ENCODE measurements around the gene LAMC1. TPM values are rescaled to one million over a fixed set of nuclear protein-coding genes. Genes with fewer than 3 reads are reported as not detected.
A peak's percentile ranks its signal among the peaks of the same experiment; 100 is the strongest.

Gene LAMC1
- polyA plus RNA-seq (2014; cell fraction: cytosol; rRNA removed) = 29.2 and 43.0 TPM in 2 replicates
- 20.5 and 31.3 TPM in 2 replicates for polyA plus RNA-seq (2014; cell fraction: nucleus; rRNA removed)

DNA sequence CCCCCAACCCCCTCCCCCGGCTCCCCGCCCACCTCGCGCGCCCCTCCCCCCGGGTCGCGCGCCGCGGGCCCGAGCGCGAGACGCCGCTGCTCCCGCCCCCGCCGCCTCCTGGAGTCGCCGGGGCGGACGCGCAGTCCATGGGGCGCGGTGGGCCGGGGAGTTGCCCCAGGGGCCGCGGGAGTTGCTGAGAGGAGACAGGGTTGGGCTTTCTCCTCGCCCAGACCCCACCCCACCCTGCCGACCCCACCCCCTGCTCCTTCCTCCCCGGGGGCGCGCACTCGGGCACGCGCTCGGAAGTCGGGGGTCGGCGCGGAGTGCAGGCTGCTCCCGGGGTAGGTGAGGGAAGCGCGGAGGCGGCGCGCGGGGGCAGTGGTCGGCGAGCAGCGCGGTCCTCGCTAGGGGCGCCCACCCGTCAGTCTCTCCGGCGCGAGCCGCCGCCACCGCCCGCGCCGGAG lies at the start of gene LAMC1:
TSS of gene LAMC1 (plus strand) at position 275 of the 455 bp plus-strand sequence. CDS start 297 bp downstream, outside the sequence.
- DNase-seq (ENCODE audit: low spot score) = peak; percentile 92

GRCh38 chr1:182974506-182975191 lies 48.6 kb upstream of the LAMC1 start:
- DNase-seq (ENCODE audit: low spot score) = no peak

GRCh38 chr1:182977480-182977879 lies 45.7 kb upstream of the LAMC1 start:
- no peak for DNase-seq (ENCODE audit: low spot score)

DNA sequence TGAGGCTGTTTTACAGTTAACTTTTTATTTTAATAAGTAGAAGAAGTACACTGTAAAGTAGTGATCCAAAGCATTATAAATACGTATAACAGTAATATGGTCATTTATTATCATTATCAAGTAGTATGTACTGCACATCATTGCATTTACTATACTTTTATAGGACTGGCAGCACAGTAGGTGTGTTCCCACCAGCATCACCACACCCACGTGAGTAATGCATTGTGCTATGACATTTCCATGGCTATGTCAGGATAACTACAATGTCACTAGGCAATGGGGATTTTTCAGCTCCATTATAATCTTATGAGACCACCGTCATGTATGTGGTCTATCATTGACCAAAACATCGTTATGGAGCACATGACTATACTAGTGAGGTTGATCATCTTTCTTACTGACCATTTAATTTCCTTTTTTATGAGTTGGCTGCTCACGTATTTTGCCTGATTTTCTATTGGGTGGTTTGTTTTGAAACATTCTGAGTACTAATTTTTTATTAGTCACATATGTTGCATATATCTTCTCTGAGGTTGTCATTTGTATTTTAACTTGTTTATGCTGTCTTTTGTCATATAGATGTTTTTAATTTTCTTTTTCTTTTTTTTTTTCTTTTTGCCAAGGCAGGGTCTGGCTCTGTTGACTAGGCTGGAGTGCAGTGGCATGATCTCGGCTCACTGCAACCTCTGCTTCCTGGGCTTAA lies 44.9 kb upstream of the LAMC1 start:
- DNase-seq (ENCODE audit: low spot score) = no peak

GRCh38 chr1:182984138-182984537 lies 39.1 kb upstream of the LAMC1 start:
- no peak for DNase-seq (ENCODE audit: low spot score)

GRCh38 chr1:182984621-182985020 lies 38.6 kb upstream of the LAMC1 start:
- DNase-seq (ENCODE audit: low spot score) = no peak

DNA sequence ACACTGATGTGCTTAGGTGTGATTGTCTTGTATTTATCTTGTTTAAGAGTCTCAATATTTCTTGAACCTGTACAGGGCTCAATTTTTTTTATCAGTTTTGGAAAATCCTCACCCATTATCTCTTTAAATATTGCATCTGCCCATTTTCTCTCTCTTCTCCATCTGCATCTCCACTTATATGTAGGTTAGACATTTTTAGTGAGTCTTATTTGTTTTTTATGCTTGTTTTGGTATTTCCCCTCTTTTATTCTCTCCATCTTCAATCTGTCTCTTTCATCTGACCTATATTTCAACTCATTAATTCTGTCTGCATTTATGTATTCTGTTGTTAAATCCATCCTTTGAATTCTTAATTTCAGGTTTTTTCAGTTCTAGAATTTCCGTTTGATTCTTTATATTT lies 37.3 kb upstream of the LAMC1 start:
- DNase-seq (ENCODE audit: low spot score) = no peak

GRCh38 chr1:182990413-182991144 lies 32.6 kb upstream of the LAMC1 start:
- DNase-seq (ENCODE audit: low spot score) = no peak

DNA sequence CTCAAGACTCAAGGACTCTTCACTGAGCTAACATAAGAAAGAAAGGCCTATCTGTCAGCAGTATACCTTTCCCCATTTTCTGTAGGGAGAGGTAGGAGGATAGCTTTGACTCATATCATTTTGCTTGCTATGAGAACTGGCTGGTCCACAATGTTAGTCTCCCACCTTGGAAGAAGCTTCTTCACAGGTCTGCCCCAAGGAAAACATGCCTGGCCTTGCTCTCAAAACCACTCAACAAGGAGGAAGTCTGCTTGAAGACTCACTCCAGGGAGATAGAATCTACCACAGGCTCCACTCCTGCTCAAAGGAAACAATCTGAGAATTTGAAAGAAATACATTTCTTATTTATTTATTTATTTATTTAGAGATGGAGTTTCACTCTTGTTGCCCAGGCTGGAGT lies 29.5 kb upstream of the LAMC1 start:
- no peak for DNase-seq (ENCODE audit: low spot score)

GRCh38 chr1:182995894-182996293 lies 27.3 kb upstream of the LAMC1 start:
- peak; percentile 11 for DNase-seq (ENCODE audit: low spot score)

DNA sequence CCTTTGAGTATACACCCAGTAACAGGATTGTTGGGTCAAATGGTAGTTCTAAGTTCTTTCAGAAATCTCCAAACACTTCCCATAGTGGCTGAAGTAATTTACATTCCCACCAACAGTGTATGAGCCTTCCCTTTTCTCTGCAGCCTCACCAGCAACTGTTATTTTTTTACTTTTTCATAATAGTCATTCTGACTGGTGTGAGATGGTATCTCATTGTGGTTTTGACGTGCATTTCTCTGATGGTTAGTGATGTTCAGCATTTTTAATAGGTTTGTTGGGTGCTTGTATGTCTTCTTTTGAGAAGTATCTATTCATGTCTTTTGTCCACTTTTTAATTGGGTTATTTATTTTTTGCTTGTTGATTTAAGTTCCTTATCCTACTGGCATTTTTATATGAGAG lies 26.4 kb upstream of the LAMC1 start:
- no peak for DNase-seq (ENCODE audit: low spot score)

DNA sequence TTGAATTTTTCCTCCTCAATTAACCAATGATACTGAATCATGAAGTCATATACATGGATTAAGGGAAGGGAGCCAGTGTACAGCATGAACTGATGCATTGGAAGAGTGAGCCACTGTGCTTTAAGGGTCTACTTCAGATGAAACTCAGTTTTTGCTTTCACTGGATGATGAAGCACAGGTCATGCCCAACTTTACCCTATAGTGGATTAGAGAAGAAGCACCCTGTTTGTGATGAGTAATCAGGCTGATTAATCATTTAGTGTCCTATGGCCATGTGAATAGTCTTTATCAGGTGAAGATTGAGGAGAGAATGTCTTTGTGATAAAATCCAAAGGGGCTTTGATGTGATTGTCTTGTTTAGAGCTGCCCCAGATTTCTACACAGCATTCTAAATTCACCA lies 24.7 kb upstream of the LAMC1 start:
- no peak for DNase-seq (ENCODE audit: low spot score)

- DNase-seq (ENCODE audit: low spot score) = no peak
Measured at GRCh38 chr1:183000167-183000962, 22.9 kb upstream of the LAMC1 start.

DNA sequence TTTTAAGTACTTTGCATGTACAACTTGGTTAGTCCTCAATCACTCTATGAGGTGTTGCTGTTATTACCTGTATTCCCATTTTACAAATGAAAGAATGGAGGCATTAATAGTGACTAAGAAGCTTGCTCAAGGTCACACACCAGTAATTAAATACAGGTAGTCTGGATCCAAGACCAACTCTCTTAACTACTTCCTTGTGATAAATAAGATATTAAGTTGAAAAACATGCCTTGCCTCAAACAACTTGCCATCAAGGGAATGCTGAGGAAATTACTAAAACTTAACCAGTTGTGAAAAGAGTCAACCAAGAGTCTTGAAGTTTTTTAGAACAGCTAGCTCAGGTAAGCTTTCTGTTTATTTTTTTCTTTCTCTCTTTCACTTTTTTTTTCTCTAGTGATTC lies 21.0 kb upstream of the LAMC1 start:
- no peak for DNase-seq (ENCODE audit: low spot score)

GRCh38 chr1:183002797-183003196 lies 20.4 kb upstream of the LAMC1 start:
- no peak for DNase-seq (ENCODE audit: low spot score)

DNA sequence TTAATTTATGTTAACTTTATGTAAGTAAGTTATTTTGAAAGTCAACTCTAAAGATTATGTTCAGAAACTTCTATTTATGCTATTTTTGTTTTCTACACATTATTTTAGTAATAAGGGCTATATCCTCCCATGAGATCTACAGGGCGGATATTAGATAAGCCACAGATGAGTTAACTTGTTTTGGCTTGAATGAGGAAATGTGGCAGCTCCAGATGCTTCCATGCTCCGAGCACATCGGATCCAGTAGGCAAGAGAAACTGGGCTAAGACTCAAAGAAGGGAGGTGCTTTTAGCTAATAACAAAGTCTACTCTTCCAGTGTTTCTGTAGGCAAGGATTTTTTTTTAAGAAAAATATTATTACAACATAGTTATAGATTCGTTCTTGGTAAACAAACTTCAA lies 20.0 kb upstream of the LAMC1 start:
- no peak for DNase-seq (ENCODE audit: low spot score)

DNA sequence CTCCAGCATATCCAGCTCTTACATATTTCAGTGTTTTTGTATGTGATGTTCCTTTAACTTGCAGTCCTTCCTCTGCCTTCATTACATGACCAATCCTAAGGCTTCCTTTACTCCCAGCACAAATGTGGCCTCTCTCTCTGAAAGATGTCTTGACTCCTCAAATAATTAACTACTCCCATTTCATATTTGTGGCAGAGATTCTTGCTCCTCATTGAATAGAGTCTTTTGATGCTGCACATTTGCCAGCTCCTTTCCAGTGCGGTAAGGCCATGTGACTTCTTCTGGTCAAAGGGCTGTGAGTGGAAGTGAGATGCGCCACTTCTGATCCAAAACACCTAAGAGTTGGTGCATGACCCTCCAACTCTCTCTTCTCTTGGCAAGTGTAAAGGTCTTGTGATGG lies 19.1 kb upstream of the LAMC1 start:
- DNase-seq (ENCODE audit: low spot score) = no peak

DNA sequence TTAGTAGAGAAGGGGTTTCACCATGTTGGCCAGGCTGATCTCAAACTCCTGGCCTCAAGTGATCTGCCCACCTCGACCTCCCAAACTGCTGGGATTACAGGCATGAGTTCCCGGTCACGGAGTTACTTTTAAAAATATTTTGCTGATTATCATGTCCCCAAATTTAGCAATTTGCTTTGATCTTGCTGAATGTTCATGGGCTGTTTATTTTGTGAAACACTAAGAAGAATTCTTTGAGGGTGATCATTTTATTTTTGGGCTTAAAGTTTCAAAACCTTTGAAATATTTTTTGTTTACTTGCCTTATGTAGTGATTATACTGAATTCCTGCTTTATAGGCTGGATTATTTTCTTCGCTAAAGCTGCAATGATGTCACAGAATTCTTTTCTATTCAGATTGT lies 11.4 kb upstream of the LAMC1 start:
- no peak for DNase-seq (ENCODE audit: low spot score)

DNA sequence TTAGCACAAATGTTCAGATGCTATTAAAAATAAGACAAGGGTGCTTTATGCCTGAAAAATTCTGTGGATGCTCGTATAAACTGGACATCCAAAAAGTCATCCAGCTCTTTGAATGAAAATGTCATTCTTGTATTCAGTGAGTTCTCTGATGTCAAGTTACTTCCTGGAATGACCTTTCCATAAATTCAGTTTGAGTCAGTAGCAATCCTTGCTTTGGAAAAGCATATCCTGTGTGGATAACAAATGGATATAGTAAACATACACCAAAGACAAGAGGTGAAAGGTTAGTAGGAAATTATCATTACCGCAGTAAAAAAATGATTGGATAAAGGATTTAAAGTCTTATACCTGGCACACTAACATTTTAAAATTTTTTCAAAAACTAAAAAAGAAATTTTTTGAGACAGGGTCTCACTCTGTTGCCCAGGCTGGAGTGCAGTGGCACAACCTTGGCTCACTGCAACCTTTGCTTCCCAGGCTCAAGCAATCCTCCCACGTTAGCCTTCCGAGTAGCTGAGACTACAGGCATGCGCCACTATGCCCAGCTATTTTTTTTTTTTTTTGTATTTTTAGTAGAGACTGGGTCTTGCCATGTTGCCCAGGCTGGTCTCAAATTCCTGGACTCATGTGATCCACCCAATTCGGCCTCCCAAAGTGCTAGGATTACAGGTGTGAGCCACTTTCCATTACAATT lies 10.8 kb upstream of the LAMC1 start:
- DNase-seq (ENCODE audit: low spot score) = no peak

- DNase-seq (ENCODE audit: low spot score) = no peak
Measured at GRCh38 chr1:183019139-183019740, 4.0 kb upstream of the LAMC1 start.

GRCh38 chr1:183019860-183020259 lies 3.4 kb upstream of the LAMC1 start:
- DNase-seq (ENCODE audit: low spot score) = no peak

Data from SK-N-DZ (cell line).